NOMO-1 treated with DMSO at 0.1 percent for 48 hours (cell line): Measurements from ENCODE around the gene INPP4A.

Experiments used
- DNase-seq: peaks from one replicate; lab custom pipeline; 2025; ENCODE audit not compliant: unreplicated experiment; lab: John Stamatoyannopoulos, UW

The INPP4A gene

GRCh38 chr2:98558852-98559530 lies 114.3 kb downstream of the INPP4A start:
- no peak for DNase-seq

- DNase-seq = no peak
These were observed 114.9 kb downstream of the INPP4A start for GRCh38 chr2:98559581-98559980.

GRCh38 chr2:98560256-98560771 lies 115.7 kb downstream of the INPP4A start:
- DNase-seq = no peak

GRCh38 chr2:98561018-98561417 lies 116.4 kb downstream of the INPP4A start:
- no peak for DNase-seq

- no peak for DNase-seq
These were observed 117.4 kb downstream of the INPP4A start for GRCh38 chr2:98561902-98562695.

GRCh38 chr2:98563394-98563793 lies 118.7 kb downstream of the INPP4A start:
- no peak for DNase-seq

- peak; percentile 46 for DNase-seq
These were observed 120.0 kb downstream of the INPP4A start for GRCh38 chr2:98564541-98565132.

- no peak for DNase-seq
These were observed 120.7 kb downstream of the INPP4A start for GRCh38 chr2:98565286-98565860.

GRCh38 chr2:98565941-98566340 lies 121.3 kb downstream of the INPP4A start:
- DNase-seq = no peak

- no peak for DNase-seq
These were observed 123.7 kb downstream of the INPP4A start for GRCh38 chr2:98568161-98568956.

- peak; percentile 11 for DNase-seq
These were observed 124.6 kb downstream of the INPP4A start for GRCh38 chr2:98569197-98569793.

- DNase-seq = no peak
These were observed 125.3 kb downstream of the INPP4A start for GRCh38 chr2:98569915-98570314.

- DNase-seq = no peak
These were observed 125.7 kb downstream of the INPP4A start for GRCh38 chr2:98570356-98570755.

GRCh38 chr2:98571121-98571701 lies 126.6 kb downstream of the INPP4A start:
- DNase-seq = no peak

- no peak for DNase-seq
These were observed 127.1 kb downstream of the INPP4A start for GRCh38 chr2:98571796-98572195.

- DNase-seq = no peak
These were observed 127.6 kb downstream of the INPP4A start for GRCh38 chr2:98572211-98572610.

GRCh38 chr2:98572676-98573075 lies 128.0 kb downstream of the INPP4A start:
- no peak for DNase-seq

GRCh38 chr2:98573426-98573825 lies 128.8 kb downstream of the INPP4A start:
- no peak for DNase-seq

GRCh38 chr2:98576666-98577312 lies 132.1 kb downstream of the INPP4A start:
- no peak for DNase-seq
